ENCODE measurements around the gene RTP2.

DNA sequence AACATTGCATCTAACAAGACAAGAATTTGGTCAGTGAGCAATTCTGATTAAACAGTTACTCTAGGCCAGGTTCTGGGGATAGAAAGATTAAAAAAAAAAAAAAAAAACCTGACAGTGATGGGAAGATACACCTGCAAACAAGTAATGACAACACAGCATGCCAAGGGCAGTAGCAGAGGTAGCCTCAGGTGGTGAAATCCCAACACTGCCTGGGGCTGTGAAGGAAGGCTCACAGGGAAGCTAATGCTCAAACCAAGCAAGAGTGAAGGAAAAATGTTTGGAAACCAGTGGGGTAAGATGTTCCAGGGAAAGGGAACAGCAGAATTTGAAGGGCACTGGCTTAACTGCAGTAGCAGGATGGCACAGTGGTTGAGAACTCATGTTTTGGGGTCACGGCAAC is 8.9 kb downstream of the RTP2 start:
- TF ChIP-seq, protein P1, sequence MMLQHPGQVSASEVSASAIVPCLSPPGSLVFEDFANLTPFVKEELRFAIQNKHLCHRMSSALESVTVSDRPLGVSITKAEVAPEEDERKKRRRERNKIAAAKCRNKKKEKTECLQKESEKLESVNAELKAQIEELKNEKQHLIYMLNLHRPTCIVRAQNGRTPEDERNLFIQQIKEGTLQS (IDR thresholded peaks at IDR 0.05), result no peak
- TF ChIP-seq, protein P2, sequence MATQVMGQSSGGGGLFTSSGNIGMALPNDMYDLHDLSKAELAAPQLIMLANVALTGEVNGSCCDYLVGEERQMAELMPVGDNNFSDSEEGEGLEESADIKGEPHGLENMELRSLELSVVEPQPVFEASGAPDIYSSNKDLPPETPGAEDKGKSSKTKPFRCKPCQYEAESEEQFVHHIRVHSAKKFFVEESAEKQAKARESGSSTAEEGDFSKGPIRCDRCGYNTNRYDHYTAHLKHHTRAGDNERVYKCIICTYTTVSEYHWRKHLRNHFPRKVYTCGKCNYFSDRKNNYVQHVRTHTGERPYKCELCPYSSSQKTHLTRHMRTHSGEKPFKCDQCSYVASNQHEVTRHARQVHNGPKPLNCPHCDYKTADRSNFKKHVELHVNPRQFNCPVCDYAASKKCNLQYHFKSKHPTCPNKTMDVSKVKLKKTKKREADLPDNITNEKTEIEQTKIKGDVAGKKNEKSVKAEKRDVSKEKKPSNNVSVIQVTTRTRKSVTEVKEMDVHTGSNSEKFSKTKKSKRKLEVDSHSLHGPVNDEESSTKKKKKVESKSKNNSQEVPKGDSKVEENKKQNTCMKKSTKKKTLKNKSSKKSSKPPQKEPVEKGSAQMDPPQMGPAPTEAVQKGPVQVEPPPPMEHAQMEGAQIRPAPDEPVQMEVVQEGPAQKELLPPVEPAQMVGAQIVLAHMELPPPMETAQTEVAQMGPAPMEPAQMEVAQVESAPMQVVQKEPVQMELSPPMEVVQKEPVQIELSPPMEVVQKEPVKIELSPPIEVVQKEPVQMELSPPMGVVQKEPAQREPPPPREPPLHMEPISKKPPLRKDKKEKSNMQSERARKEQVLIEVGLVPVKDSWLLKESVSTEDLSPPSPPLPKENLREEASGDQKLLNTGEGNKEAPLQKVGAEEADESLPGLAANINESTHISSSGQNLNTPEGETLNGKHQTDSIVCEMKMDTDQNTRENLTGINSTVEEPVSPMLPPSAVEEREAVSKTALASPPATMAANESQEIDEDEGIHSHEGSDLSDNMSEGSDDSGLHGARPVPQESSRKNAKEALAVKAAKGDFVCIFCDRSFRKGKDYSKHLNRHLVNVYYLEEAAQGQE (IDR thresholded peaks at IDR 0.05; ENCODE audit: low read depth), result no peak
